ENCODE results near the gene ETF1. TPM values are rescaled to one million over a fixed set of nuclear protein-coding genes. Genes with fewer than 3 reads are reported as not detected.

ETF1 gene
- total RNA-seq, 4 donors from 2014 or later = 108 to 163 (median 127) TPM

DNA sequence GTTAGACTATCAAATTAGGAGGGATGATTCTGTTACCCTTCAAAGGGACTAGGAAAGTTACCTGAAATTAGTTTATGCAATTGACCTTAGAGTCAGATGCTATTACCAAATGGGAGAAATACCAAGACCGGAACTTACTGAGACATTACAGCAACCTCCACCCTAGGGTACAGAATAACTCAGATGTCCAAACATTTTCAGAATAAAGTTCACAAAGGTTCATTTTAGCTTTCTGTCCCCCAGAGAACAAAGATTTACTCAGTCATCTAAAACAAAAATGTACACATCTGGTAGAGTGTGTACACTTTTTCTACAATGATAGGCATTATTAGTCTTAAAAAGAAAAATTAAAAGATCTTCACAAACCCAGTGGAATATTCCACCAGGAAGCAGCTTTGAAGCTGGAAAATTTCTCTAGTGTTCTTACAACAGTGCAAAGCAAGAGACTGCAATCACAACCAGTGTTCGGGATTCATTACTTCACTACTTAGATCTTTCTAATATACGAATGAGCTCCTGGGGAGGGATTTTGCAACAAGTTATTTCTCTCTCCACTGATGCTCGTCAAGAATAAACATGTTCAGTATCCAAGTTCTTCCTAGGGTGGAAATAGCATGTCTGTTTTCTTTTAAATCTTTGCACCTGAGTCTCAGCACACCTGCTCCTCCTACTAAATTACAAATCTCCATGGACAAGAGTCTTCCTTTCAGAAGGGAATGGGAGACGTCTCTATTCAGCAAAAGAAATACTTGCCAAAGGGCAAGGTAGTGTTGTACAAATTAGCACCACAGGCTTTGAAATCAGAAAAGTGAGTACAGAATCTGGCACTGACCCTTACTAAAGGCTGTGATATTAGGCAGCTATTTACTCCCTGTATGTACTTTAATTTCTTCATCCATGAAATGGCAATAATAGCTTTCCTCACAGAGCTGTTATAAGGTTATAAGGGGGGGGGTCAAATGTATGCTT, 8.8 kb downstream of the ETF1 start:
- 60 to 62% methylated on average over 5 of the region's 5 CpGs for WGBS, 2 donors (ENCODE audit: low coverage in 1 of 2)
- Histone ChIP-seq H3K4me1 (peaks cover 0 to 62% (median 0%) of the 10 kb centered on the region in 3 donors), H3K27ac (no peak overlapping the region), H3K36me3 (peaks cover 0 to 20% of the 10 kb centered on the region in 2 donors), H3K9me3 (no peaks in the 10 kb centered on the region), H3K4me3 (no peak overlapping the region), H3K27me3 (no peaks in the 10 kb centered on the region)
- TF ChIP-seq EP300 (IDR thresholded peaks at IDR 0.05) = no peak
- TF ChIP-seq POLR2A (IDR thresholded peaks at IDR 0.05) = no peak
- no peak for TF ChIP-seq POLR2AphosphoS5 (IDR thresholded peaks at IDR 0.05)
- TF ChIP-seq, protein P1, sequence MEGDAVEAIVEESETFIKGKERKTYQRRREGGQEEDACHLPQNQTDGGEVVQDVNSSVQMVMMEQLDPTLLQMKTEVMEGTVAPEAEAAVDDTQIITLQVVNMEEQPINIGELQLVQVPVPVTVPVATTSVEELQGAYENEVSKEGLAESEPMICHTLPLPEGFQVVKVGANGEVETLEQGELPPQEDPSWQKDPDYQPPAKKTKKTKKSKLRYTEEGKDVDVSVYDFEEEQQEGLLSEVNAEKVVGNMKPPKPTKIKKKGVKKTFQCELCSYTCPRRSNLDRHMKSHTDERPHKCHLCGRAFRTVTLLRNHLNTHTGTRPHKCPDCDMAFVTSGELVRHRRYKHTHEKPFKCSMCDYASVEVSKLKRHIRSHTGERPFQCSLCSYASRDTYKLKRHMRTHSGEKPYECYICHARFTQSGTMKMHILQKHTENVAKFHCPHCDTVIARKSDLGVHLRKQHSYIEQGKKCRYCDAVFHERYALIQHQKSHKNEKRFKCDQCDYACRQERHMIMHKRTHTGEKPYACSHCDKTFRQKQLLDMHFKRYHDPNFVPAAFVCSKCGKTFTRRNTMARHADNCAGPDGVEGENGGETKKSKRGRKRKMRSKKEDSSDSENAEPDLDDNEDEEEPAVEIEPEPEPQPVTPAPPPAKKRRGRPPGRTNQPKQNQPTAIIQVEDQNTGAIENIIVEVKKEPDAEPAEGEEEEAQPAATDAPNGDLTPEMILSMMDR (IDR thresholded peaks at IDR 0.05) = no peak
- ATAC-seq = no peak

DNA sequence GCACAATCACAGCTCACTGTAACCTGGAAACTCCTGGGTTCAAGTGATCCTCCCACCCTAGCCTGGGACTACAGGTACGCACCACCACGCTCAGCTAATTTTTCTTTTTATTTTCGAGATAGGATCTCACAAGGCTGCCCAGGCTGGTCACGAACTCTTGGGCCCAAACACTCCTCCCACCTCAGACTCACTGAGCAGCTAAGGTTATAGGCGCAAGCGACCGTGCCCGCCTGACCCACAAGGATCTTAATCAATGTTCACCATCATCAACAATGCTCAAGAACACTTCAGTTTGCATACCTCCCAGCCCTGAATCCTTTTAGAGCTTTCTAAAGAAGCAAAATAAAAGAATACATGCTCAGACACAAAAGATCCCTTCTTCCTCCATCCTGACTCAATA, 13.2 kb downstream of the ETF1 start:
- Histone ChIP-seq H3K27ac (no peak overlapping the region), H3K9me3 (no peaks in the 10 kb centered on the region), H3K4me1 (peaks cover 0 to 48% (median 0%) of the 10 kb centered on the region in 3 donors), H3K36me3 (peaks cover 0 to 22% of the 10 kb centered on the region in 2 donors), H3K27me3 (no peaks in the 10 kb centered on the region), H3K4me3 (no peak overlapping the region)
- no peak for TF ChIP-seq POLR2AphosphoS5 (IDR thresholded peaks at IDR 0.05)
- WGBS, 2 donors (ENCODE audit: low coverage in 1 of 2) = 98 to 100% methylated on average over 3 to 8 of the region's 8 CpGs
- no peak for ATAC-seq

DNA sequence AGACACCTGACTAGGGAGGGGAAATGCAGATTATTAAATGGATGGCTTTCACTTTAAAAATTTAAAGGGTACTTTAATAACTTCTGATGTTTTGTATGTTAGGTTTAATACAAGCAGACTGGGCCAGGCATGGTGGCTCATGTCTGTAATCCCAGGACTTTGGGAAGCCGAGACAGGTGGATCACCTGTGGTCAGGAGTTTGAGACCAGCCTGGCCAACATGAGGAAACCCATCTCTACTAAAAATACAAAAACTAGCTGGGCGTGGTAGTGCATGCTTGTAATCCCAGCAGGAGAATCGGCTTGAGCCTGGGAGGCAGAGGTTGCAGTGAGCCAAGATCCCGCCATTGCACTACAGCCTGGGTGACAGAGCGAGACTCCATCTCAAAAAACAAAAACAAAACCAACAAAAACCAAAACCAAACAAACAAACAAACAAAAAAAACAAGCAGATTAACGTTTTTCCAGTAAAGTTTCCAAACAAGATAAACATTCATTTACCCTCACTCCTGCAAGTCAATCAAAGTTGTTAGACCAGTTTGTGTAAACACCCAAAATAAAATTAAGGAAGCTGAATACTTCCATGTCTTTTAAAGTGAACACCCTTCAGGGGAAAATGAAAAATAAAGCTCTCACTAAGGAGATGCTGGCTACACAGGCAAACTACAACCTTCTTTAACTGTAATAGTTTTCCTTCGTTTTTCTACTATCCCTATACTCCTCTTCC, 14.1 kb downstream of the ETF1 start:
- ATAC-seq = no peak
- Histone ChIP-seq H3K4me1 (peaks cover 0 to 40% (median 0%) of the 10 kb centered on the region in 3 donors), H3K9me3 (no peaks in the 10 kb centered on the region), H3K36me3 (peaks cover 0 to 22% of the 10 kb centered on the region in 2 donors), H3K27ac (no peak overlapping the region), H3K4me3 (no peak overlapping the region), H3K27me3 (no peaks in the 10 kb centered on the region)
- 73 to 77% methylated on average over 4 to 5 of the region's 7 CpGs for WGBS, 2 donors (ENCODE audit: low coverage in 1 of 2)
- TF ChIP-seq POLR2A (IDR thresholded peaks at IDR 0.05) = no peak
- TF ChIP-seq, protein P1 (IDR thresholded peaks at IDR 0.05) = no peak
- no peak for TF ChIP-seq EP300 (IDR thresholded peaks at IDR 0.05)

DNA sequence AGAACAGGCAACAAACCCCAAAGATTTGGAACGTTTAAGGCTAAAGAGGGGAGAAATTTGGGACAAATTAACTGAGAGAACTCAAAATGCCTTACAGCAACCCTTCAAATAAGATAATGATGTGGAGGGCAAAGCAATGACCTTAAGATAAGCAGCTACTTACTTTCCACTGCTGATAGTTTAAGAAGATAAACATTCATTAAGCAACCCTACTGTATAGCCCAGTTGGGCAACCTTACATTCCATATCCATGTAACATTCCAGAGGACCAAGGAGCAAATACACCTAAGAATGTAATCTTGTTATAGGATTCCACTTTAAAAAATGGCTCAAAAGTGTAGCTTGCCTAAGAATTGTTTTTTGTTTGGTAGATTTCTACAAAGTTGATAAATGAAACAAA, 14.8 kb downstream of the ETF1 start:
- Histone ChIP-seq H3K4me1 (peaks cover 0 to 34% (median 0%) of the 10 kb centered on the region in 3 donors), H3K27ac (no peak overlapping the region), H3K27me3 (no peaks in the 10 kb centered on the region), H3K36me3 (peaks cover 0 to 18% of the 10 kb centered on the region in 2 donors), H3K4me3 (no peak overlapping the region), H3K9me3 (no peaks in the 10 kb centered on the region)
- no peak for ATAC-seq
- 31 to 60% methylated on average over 1 of the region's 1 CpG for WGBS, 2 donors (ENCODE audit: low coverage in 1 of 2)
- TF ChIP-seq, protein P1 (IDR thresholded peaks at IDR 0.05) = no peak
- TF ChIP-seq POLR2A (IDR thresholded peaks at IDR 0.05) = no peak
- TF ChIP-seq POLR2AphosphoS5 (IDR thresholded peaks at IDR 0.05) = no peak
- no peak for TF ChIP-seq EP300 (IDR thresholded peaks at IDR 0.05)

DNA sequence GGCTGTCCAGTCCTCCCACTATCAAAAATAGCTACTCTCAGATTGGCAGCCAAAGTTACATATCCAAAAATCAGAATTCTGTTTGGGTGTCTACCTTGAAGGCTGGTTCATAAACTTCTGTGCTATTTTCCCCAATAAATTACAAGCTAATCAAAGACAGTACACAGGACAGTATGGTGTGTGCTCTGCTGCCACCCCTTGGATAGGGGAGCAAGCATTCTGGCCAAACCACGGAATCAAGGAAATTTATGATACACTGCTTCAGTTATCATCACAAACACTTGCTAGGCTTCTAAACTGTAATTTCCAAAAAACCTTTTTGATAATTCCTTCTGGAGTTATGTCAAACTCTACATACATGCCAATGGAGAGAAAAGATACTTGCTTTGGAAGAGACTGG, 15.9 kb downstream of the ETF1 start:
- Histone ChIP-seq H3K9me3 (no peaks in the 10 kb centered on the region), H3K4me3 (no peak overlapping the region), H3K27me3 (no peaks in the 10 kb centered on the region), H3K4me1 (peaks cover 0 to 26% (median 0%) of the 10 kb centered on the region in 3 donors), H3K36me3 (peaks cover 0 to 22% of the 10 kb centered on the region in 2 donors), H3K27ac (no peak overlapping the region)
- ATAC-seq = no peak
- WGBS, 2 donors (ENCODE audit: low coverage in 1 of 2) = 60% methylated on average over 1 of the region's 1 CpG
- TF ChIP-seq EP300 (IDR thresholded peaks at IDR 0.05) (no peak), POLR2A (IDR thresholded peaks at IDR 0.05) (no peak)
